CD4-positive, alpha-beta T cell (primary cell): ENCODE results near the gene EXT2. TPM values are rescaled to one million over a fixed set of nuclear protein-coding genes. Genes with fewer than 3 reads are reported as not detected.

Experiments
- ATAC-seq: fragments of 200-7000 bp; cut with Tn5 transposase; one replicate; pipeline ENCODE4 v1.10.0; 2022; ENCODE audit warnings: mild to moderate bottlenecking; ENCODE audit not compliant: poor library complexity
- CTCF ChIA-PET: fragments of 350-600 bp; sonication (Branson Sonifier 250); formaldehyde crosslinking; loops from one replicate; lab custom pipeline; 2021; ENCODE audit warnings: antibody characterized with exemption, inconsistent platforms; lab: Charles Lee
- POLR2A ChIA-PET: fragments of 350-600 bp; sonication (Branson Sonifier 250); formaldehyde crosslinking; loops from one replicate; lab custom pipeline; 2021; ENCODE audit warnings: antibody characterized with exemption, inconsistent platforms; lab: Charles Lee
- DNase-seq, 14 experiments: peaks; one replicate each; pipeline ENCODE4 v3.0.0-alpha.2; 2013 to 2020; ENCODE audit warnings: mixed read lengths in 2 of 14
- H3K27ac ChIP-seq, 2 donors: one replicate each; pipeline versions ENCODE4 v1.5.1 to v1.7.0; 2013; ENCODE audit warnings: low read length in 2 of 2, low read depth in 1 of 2, mild to moderate bottlenecking in 1 of 2
- H3K27me3 ChIP-seq, 2 experiments: 1 replicate in 1 of 2; 2 replicates in 1 of 2; pipeline versions ENCODE4 v1.6.1 to v1.7.0; 2013; ENCODE audit warnings: low read length in 2 of 2, control low read depth in 1 of 2, mild to moderate bottlenecking in 1 of 2, moderate library complexity in 1 of 2; ENCODE audit not compliant: insufficient read depth in 2 of 2, control insufficient read depth in 1 of 2
- H3K36me3 ChIP-seq: one replicate; pipeline ENCODE4 v1.6.1; 2013; ENCODE audit warnings: low read length, control low read depth; ENCODE audit not compliant: insufficient read depth
- H3K4me1 ChIP-seq: one replicate; pipeline ENCODE4 v1.6.1; 2013; ENCODE audit warnings: low read length, control low read depth; ENCODE audit not compliant: insufficient read depth
- H3K4me3 ChIP-seq: one replicate; pipeline ENCODE4 v1.5.1; 2013; ENCODE audit warnings: mild to moderate bottlenecking, low read length, moderate library complexity
- H3K9me3 ChIP-seq, 2 experiments: 1 replicate in 1 of 2; 2 replicates in 1 of 2; pipeline versions ENCODE4 v1.6.1 to v1.7.0; 2013; ENCODE audit warnings: low read length in 2 of 2, mild to moderate bottlenecking in 2 of 2, control low read depth in 1 of 2, moderate library complexity in 1 of 2; ENCODE audit not compliant: control insufficient read depth in 1 of 2, insufficient read depth in 1 of 2
- H3K27ac Mint-ChIP-seq: one replicate; pipeline ENCODE4 v1.8.0; 2020; ENCODE audit warnings: mixed read lengths
- H3K27me3 Mint-ChIP-seq: one replicate; pipeline ENCODE4 v1.8.0; 2021; ENCODE audit warnings: mixed read lengths
- H3K36me3 Mint-ChIP-seq: one replicate; pipeline ENCODE4 v1.8.0; 2021; ENCODE audit warnings: low read depth, mixed read lengths
- H3K4me1 Mint-ChIP-seq: one replicate; pipeline ENCODE4 v1.8.0; 2021; ENCODE audit warnings: low read depth, mixed read lengths
- H3K4me3 Mint-ChIP-seq: one replicate; pipeline ENCODE4 v1.8.0; 2020; ENCODE audit warnings: mild to moderate bottlenecking, mixed read lengths
- H3K9me3 Mint-ChIP-seq: one replicate; pipeline ENCODE4 v1.8.0; 2020; ENCODE audit warnings: mixed read lengths
- intact Hi-C, 2 experiments: fragments of 100-400 bp; cut with DNase I in 1 of 2; cut with micrococcal nuclease in 1 of 2; formaldehyde crosslinking; loops; one replicate each; pipeline versions ENCODE4 v1.15.1 to v1.9.0; 2023 to 2025; cut with DNase I, micrococcal nuclease
- total RNA-seq, 174 experiments: library from RNA in 2 of 174; stranded (reverse) in 2 of 174; gene quantifications; one replicate each; pipeline ENCODE4 v1.2.3 and lab custom pipeline; 2021 to 2026
- TF ChIP-seq, protein P1 (sequence below): fragments of 200-600 bp; IDR thresholded peaks from one replicate; pipeline ENCODE4 v1.8.0; 2022; ENCODE audit warnings: antibody characterized with exemption, mild to moderate bottlenecking

Gene EXT2
- total RNA-seq, 2 experiments from 2014 or later = 17.1 to 17.5 TPM

DNA sequence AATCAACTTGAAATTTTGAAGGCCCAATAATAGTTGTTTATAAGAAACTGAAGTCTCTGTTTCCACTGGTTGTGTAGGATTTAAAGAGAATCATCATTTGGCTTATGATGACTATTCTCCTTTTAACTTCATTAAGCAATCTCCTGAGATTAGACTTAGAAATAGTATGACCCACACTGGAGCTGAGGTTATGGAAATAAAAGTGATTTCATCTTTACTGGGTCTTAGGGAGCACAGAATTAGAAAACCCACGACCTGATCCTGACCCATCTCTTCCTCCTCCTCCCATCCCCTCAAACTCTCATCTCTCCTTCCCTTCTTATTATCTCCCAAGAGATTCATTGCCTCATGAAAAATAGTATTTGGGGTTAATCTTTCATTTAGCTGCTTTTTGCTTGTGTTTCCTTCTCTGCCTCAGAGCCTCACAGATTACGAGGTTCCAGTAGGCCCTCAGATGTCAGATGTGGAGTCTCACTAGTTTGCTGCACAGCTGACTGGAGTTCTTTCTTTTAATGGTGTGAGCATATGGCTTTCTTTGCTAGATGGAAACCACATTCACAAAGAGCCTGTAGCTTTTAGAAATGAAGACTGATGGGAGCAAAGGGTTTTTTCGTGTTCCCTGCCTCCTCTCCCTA is 129.5 kb downstream of the EXT2 start:
- intact Hi-C loops = no loop called here
- no peak overlapping the region for H3K27ac ChIP-seq
- H3K4me1 ChIP-seq = peaks cover 10% of the 10 kb centered on the region
- no peak overlapping the region for H3K4me3 ChIP-seq
- Mint-ChIP-seq H3K36me3 (peaks cover 46% of the 10 kb centered on the region), H3K27me3 (no peaks in the 10 kb centered on the region), H3K4me3 (no peak overlapping the region), H3K9me3 (no peaks in the 10 kb centered on the region), H3K4me1 (peaks cover 17% of the 10 kb centered on the region), H3K27ac (no peak overlapping the region)
- CTCF ChIA-PET = no interaction called here
- H3K36me3 ChIP-seq = no peaks in the 10 kb centered on the region
- DNase-seq (no peak), ATAC-seq (no peak)
- TF ChIP-seq, protein P1, sequence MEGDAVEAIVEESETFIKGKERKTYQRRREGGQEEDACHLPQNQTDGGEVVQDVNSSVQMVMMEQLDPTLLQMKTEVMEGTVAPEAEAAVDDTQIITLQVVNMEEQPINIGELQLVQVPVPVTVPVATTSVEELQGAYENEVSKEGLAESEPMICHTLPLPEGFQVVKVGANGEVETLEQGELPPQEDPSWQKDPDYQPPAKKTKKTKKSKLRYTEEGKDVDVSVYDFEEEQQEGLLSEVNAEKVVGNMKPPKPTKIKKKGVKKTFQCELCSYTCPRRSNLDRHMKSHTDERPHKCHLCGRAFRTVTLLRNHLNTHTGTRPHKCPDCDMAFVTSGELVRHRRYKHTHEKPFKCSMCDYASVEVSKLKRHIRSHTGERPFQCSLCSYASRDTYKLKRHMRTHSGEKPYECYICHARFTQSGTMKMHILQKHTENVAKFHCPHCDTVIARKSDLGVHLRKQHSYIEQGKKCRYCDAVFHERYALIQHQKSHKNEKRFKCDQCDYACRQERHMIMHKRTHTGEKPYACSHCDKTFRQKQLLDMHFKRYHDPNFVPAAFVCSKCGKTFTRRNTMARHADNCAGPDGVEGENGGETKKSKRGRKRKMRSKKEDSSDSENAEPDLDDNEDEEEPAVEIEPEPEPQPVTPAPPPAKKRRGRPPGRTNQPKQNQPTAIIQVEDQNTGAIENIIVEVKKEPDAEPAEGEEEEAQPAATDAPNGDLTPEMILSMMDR = no peak
- H3K9me3 ChIP-seq = no peaks in the 10 kb centered on the region
- POLR2A ChIA-PET = no interaction called here
- H3K27me3 ChIP-seq = no peaks in the 10 kb centered on the region

DNA sequence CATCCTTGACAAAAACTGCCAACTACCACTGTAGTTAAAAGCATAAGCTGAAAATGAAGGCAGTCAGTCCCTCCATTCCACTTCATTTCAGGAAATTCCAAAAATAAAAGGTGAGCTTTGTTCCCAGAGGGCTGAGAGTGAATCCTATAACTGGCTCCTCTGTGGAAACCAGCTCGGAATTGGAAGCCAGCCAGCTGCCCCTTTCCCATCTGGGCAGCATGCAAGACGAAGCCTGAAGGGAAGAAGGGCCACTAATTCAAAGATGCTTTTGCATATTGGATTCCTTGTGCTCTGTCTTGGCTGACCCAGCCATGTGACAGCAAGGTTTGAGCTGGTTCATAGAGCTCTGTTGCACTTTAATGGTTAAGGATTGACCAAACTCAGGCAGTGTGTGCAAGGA is 131.0 kb downstream of the EXT2 start:
- H3K27me3 Mint-ChIP-seq = no peaks in the 10 kb centered on the region
- H3K27ac Mint-ChIP-seq = no peak overlapping the region
- Histone ChIP-seq H3K36me3 (no peaks in the 10 kb centered on the region), H3K4me1 (peaks cover 10% of the 10 kb centered on the region), H3K9me3 (no peaks in the 10 kb centered on the region), H3K27ac (no peak overlapping the region), H3K4me3 (no peak overlapping the region), H3K27me3 (no peaks in the 10 kb centered on the region)
- peaks cover 17% of the 10 kb centered on the region for H3K4me1 Mint-ChIP-seq
- DNase-seq (no peak), ATAC-seq (no peak)
- TF ChIP-seq, protein P1 = no peak
- no peak overlapping the region for H3K4me3 Mint-ChIP-seq
- ChIA-PET CTCF (no interaction called here), POLR2A (no interaction called here)
- no peaks in the 10 kb centered on the region for H3K9me3 Mint-ChIP-seq
- H3K36me3 Mint-ChIP-seq = peaks cover 43% of the 10 kb centered on the region
- intact Hi-C loops = no loop called here

GRCh38 chr11:44226945-44227344 is 131.5 kb downstream of the EXT2 start:
- Histone ChIP-seq H3K27ac (no peak overlapping the region), H3K4me3 (no peak overlapping the region), H3K27me3 (no peaks in the 10 kb centered on the region), H3K4me1 (peaks cover 10% of the 10 kb centered on the region), H3K36me3 (no peaks in the 10 kb centered on the region), H3K9me3 (no peaks in the 10 kb centered on the region)
- intact Hi-C loops = no loop called here
- TF ChIP-seq, protein P1 = no peak
- CTCF ChIA-PET = no interaction called here
- Mint-ChIP-seq H3K4me3 (no peak overlapping the region), H3K27me3 (no peaks in the 10 kb centered on the region), H3K36me3 (peaks cover 43% of the 10 kb centered on the region), H3K4me1 (peaks cover 17% of the 10 kb centered on the region), H3K9me3 (no peaks in the 10 kb centered on the region), H3K27ac (no peak overlapping the region)
- peak in 1 of 14 experiments; percentile 4 for DNase-seq
- no peak for ATAC-seq
- POLR2A ChIA-PET = no interaction called here
